ENCODE results near the gene SUPT20H.

The SUPT20H gene

DNA sequence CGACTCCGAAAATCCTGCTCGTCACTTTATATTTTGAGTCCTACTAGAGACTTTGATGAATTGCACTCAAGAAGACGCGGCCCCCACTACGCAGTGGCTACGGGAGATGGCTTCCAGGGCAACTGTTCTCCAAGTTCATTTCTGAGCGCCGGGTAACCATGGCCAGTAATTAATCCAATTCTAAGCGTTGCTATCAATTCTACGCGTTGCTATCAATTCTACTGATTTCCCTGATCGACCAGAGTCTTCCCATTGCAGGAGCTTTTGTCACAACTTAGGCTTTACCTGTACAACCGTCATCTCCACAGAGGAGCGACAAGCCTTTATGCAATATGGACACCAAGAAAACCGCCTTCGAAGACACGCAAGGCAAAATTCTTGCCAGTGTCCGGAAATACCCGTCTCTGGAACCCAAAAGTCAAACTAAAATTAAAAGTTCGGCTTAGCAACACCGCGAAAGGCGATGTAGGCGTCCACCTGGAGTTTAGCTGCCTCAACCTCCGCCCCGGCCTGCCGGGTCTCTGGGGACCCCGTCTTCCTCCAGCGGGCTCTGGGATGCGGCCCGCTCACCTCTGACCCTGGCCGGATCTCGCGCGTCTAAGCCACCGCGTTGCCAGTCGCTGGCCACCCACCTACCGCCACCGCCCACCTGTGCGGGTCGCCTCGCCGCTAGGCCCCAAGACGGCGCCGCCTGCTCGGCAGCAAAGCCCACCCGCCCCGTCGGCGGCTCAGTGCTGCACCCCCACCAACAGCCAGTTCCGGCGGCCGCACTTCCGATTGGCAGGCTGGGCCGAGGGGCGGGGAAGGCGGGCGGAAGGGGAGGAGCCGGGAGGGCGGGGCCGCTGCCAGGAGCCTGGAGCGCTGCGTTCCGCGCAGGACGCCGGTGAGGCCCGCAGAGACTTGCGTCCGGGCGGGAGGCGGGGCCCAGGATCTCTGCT lies at the start of gene SUPT20H:
SUPT20H (minus strand) TSS at position 779 of the 938 bp plus-strand sequence. CDS start 8,198 bp downstream, outside the sequence.
- peaks cover 16% of the 10 kb centered on the region for H3K79me2 ChIP-seq
- H3K4me1 ChIP-seq: no peaks in the 10 kb centered on the region
- peak within 1 kb of the TSS; percentile 79 for H3K27ac ChIP-seq
- H3K27me3 ChIP-seq (ENCODE audit: control insufficient read depth, insufficient read depth, low read length): no peaks in the 10 kb centered on the region
- H3K9me3 ChIP-seq (ENCODE audit: control insufficient read depth, low read length): no peaks in the 10 kb centered on the region
- H3K4me2 ChIP-seq (ENCODE audit: low read length): peak within 1 kb of the TSS; percentile 79
- peak within 1 kb of the TSS; percentile 50 for H3K9ac ChIP-seq
- TF ChIP-seq, protein P1, sequence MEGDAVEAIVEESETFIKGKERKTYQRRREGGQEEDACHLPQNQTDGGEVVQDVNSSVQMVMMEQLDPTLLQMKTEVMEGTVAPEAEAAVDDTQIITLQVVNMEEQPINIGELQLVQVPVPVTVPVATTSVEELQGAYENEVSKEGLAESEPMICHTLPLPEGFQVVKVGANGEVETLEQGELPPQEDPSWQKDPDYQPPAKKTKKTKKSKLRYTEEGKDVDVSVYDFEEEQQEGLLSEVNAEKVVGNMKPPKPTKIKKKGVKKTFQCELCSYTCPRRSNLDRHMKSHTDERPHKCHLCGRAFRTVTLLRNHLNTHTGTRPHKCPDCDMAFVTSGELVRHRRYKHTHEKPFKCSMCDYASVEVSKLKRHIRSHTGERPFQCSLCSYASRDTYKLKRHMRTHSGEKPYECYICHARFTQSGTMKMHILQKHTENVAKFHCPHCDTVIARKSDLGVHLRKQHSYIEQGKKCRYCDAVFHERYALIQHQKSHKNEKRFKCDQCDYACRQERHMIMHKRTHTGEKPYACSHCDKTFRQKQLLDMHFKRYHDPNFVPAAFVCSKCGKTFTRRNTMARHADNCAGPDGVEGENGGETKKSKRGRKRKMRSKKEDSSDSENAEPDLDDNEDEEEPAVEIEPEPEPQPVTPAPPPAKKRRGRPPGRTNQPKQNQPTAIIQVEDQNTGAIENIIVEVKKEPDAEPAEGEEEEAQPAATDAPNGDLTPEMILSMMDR (IDR thresholded peaks at IDR 0.05): no peak
- H2AFZ ChIP-seq: peak within 1 kb of the TSS; percentile 87
- peak within 1 kb of the TSS; percentile 98 for H3K4me3 ChIP-seq (ENCODE audit: low read depth, low read length)
- H3K36me3 ChIP-seq (ENCODE audit: control insufficient read depth, insufficient read depth, low read length): no peaks in the 10 kb centered on the region

DNA sequence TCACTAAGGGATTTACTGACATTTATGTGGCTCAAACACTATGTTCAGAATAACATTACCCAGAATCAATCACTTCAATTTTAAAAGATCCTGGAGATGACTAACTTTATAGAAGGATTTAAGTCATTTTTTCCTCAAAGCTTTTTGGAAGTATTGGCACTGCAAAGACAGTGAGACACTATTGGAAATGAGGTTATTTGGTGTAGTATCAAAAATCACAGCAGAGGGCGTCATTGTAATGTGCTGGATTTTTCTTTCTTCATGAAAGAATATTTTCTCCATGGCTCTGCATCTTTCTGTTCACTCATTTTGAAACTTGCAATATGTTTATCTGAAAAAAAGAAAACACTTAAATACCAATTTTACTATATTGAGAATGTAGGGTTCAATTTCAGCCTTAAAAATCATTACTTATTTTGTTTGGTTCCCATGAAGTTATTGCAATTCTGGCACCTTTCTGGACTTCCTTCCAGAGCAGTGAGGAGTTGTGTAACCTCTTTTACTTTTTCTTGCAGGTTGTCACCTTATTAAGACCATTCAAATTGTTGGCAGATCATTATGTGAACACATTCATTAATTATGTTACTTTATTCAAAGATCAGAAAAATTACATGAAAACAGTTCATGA lies 49.7 kb upstream of the SUPT20H start:
- Histone ChIP-seq H3K9me3 (ENCODE audit: control insufficient read depth, low read length) (no peaks in the 10 kb centered on the region), H2AFZ (no peak overlapping the region), H3K4me1 (no peaks in the 10 kb centered on the region), H3K4me2 (ENCODE audit: low read length) (no peak overlapping the region), H3K9ac (no peak overlapping the region), H3K27ac (no peak overlapping the region), H3K36me3 (ENCODE audit: control insufficient read depth, insufficient read depth, low read length) (no peaks in the 10 kb centered on the region), H3K27me3 (ENCODE audit: control insufficient read depth, insufficient read depth, low read length) (no peaks in the 10 kb centered on the region), H3K4me3 (ENCODE audit: low read depth, low read length) (no peak overlapping the region), H3K79me2 (no peaks in the 10 kb centered on the region)
- TF ChIP-seq, protein P1 (IDR thresholded peaks at IDR 0.05): peak; percentile 50

DNA sequence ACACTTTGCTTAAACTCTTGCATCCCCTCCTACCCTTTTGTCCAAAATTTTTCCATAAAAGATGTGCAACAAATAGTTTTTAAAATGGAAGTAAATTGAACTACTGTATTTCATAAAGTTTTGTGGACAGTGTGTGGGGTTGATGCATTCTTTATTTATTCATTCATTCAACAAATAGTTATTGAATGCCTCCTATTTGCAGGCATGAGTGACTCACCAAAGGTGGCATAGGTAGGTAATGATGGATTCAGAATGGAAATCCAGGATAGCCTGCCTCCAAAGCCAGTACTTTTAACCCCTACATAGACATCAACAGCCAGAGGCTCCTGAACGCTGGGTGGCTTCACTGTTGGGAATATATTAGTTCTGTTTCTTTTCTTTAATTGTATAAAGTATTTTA lies 48.4 kb upstream of the SUPT20H start:
- TF ChIP-seq, protein P1 (IDR thresholded peaks at IDR 0.05): no peak
- Histone ChIP-seq H3K27ac (no peak overlapping the region), H3K4me3 (ENCODE audit: low read depth, low read length) (no peak overlapping the region), H3K4me1 (no peaks in the 10 kb centered on the region), H3K27me3 (ENCODE audit: control insufficient read depth, insufficient read depth, low read length) (no peaks in the 10 kb centered on the region), H3K4me2 (ENCODE audit: low read length) (no peak overlapping the region), H3K79me2 (no peaks in the 10 kb centered on the region), H3K36me3 (ENCODE audit: control insufficient read depth, insufficient read depth, low read length) (no peaks in the 10 kb centered on the region), H2AFZ (no peak overlapping the region), H3K9me3 (ENCODE audit: control insufficient read depth, low read length) (no peaks in the 10 kb centered on the region), H3K9ac (no peak overlapping the region)

DNA sequence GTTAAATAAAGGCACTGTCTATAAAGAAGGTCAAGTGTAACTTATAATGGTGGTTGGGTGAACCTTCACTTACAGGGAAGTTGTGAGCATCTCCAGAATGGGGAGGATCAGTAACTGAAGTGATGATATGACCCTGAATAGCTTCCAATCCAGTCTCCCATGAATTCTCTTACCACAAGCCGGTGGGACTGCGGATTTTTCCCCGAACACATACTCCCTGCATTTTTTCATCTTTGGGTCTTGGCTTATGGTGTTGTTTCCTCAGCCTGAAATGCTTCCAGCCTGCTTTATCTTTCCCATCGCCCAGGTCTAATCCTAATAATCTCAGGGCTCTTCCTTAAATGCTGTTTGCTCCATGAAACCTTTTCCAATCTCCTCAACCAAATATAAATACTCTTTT lies 48.0 kb upstream of the SUPT20H start:
- Histone ChIP-seq H2AFZ (no peak overlapping the region), H3K27me3 (ENCODE audit: control insufficient read depth, insufficient read depth, low read length) (no peaks in the 10 kb centered on the region), H3K4me2 (ENCODE audit: low read length) (no peak overlapping the region), H3K27ac (no peak overlapping the region), H3K4me1 (no peaks in the 10 kb centered on the region), H3K79me2 (no peaks in the 10 kb centered on the region), H3K9ac (no peak overlapping the region), H3K36me3 (ENCODE audit: control insufficient read depth, insufficient read depth, low read length) (no peaks in the 10 kb centered on the region), H3K4me3 (ENCODE audit: low read depth, low read length) (no peak overlapping the region), H3K9me3 (ENCODE audit: control insufficient read depth, low read length) (no peaks in the 10 kb centered on the region)
- TF ChIP-seq, protein P1 (IDR thresholded peaks at IDR 0.05): no peak
